Endothelial cell (in vitro differentiated cells): ENCODE results near the gene USP51. TPM values are rescaled to one million over a fixed set of nuclear protein-coding genes. Genes with fewer than 3 reads are reported as not detected.

Experiments used
- microRNA-seq: library from miRNA; unstranded; fragments of <30 nt; microRNA quantifications from one replicate; pipeline ENCODE4, GENCODE V29; 2020; ENCODE audit not compliant: unreplicated experiment
- total RNA-seq: library from RNA; stranded (reverse); fragmentation: NEBNext Ultra II Directional; extraction: Animal tissue kit (Norgen Biotek cat#: 25700); gene quantifications from one replicate; pipeline ENCODE4 v1.2.1, GENCODE V29; 2021; ENCODE audit not compliant: unreplicated experiment

USP51 gene
- total RNA-seq, 1 donor from 2014 or later, result 6.3 TPM

Small RNA genes lying within 50 kb of the gene (microRNA-seq; reads per million reads assigned to microRNA genes)
- gene MIR4536-1 (not detected), gene MIR4536-2 (not detected)

Other genes with a start within 250 kb of the USP51 start
- gene PAGE3, start 224.9 kb downstream of the USP51 start, total RNA-seq, result not detected
- 20.1 TPM for gene MAGEH1, start 37.7 kb downstream of the USP51 start, total RNA-seq
- gene FOXR2, start 133.6 kb upstream of the USP51 start, total RNA-seq, result not detected
- 13.4 TPM for gene RRAGB, start 227.9 kb upstream of the USP51 start, total RNA-seq